NCI-H2081 treated with DMSO at 0.1 percent for 48 hours (cell line): Measurements from ENCODE around the gene MAP4K4.

Source experiments
- DNase-seq: peaks from one replicate; lab custom pipeline; 2025; lab: John Stamatoyannopoulos, UW

MAP4K4 gene

GRCh38 chr2:101815739-101816391, 118.4 kb downstream of the MAP4K4 start:
- DNase-seq = no peak

- DNase-seq = no peak
Observed at GRCh38 chr2:101816598-101816997, 119.1 kb downstream of the MAP4K4 start.

- no peak for DNase-seq
Observed at GRCh38 chr2:101817481-101817880, 120.0 kb downstream of the MAP4K4 start.

- DNase-seq = no peak
Observed at GRCh38 chr2:101818531-101819451, 121.3 kb downstream of the MAP4K4 start.

- no peak for DNase-seq
Observed at GRCh38 chr2:101820519-101820918, 123.0 kb downstream of the MAP4K4 start.

- DNase-seq = no peak
Observed at GRCh38 chr2:101821059-101821805, 123.7 kb downstream of the MAP4K4 start.

- no peak for DNase-seq
Observed at GRCh38 chr2:101821828-101822458, 124.4 kb downstream of the MAP4K4 start.

GRCh38 chr2:101823347-101823791, 125.9 kb downstream of the MAP4K4 start:
- DNase-seq = no peak

- no peak for DNase-seq
Observed at GRCh38 chr2:101823859-101824258, 126.4 kb downstream of the MAP4K4 start.

- DNase-seq = no peak
Observed at GRCh38 chr2:101826716-101827115, 129.2 kb downstream of the MAP4K4 start.

GRCh38 chr2:101827246-101827645, 129.7 kb downstream of the MAP4K4 start:
- no peak for DNase-seq

- DNase-seq = no peak
Observed at GRCh38 chr2:101828257-101828656, 130.8 kb downstream of the MAP4K4 start.

- no peak for DNase-seq
Observed at GRCh38 chr2:101828673-101829334, 131.3 kb downstream of the MAP4K4 start.

- DNase-seq = no peak
Observed at GRCh38 chr2:101829429-101829828, 131.9 kb downstream of the MAP4K4 start.

GRCh38 chr2:101830146-101830545, 132.6 kb downstream of the MAP4K4 start:
- no peak for DNase-seq

- no peak for DNase-seq
Observed at GRCh38 chr2:101830555-101830954, 133.0 kb downstream of the MAP4K4 start.

- DNase-seq = no peak
Observed at GRCh38 chr2:101831351-101831865, 133.9 kb downstream of the MAP4K4 start.

- no peak for DNase-seq
Observed at GRCh38 chr2:101832114-101832513, 134.6 kb downstream of the MAP4K4 start.

GRCh38 chr2:101833890-101834523, 136.5 kb downstream of the MAP4K4 start:
- DNase-seq = no peak

GRCh38 chr2:101837354-101837753, 139.8 kb downstream of the MAP4K4 start:
- DNase-seq = no peak
